ENCODE data around the gene PYDC1.

- no peak for TF ChIP-seq CTCF (conservative IDR thresholded peaks at IDR 0.05 in 1 of 2, IDR thresholded peaks at IDR 0.05 in 1 of 2; ENCODE audit: low read depth in 1 of 2, low read length in 2 of 2)
- no peak for TF ChIP-seq EZH2 (IDR thresholded peaks at IDR 0.05; ENCODE audit: low read length, missing control alignments)
Measured at GRCh38 chr16:31229501-31229900, 12.6 kb upstream of the PYDC1 start.
